ENCODE results near the gene STX1A. TPM values are rescaled to one million over a fixed set of nuclear protein-coding genes. Genes with fewer than 3 reads are reported as not detected.
A peak's percentile ranks its signal among the peaks of the same experiment; 100 is the strongest.
"Not testable (repeated sequence)": the region's sequence is repeated elsewhere in the genome, so short reads cannot be mapped to it uniquely, and the experiment has no call there.

The STX1A gene
- total and polyA plus RNA-seq, 2 of the 13 experiments (the other 11 are each of a cell fraction or from before 2014, with no cell fraction given), result 6.1 to 12.2 TPM

GRCh38 chr7:73715648-73716317, 3.7 kb downstream of the STX1A start (continued):
- no peak for TF ChIP-seq NFYC (CRISPR knock-in tag; IDR thresholded peaks at IDR 0.05)
- TF ChIP-seq MEIS1 (CRISPR knock-in tag; IDR thresholded peaks at IDR 0.05; ENCODE audit: borderline replicate concordance), result no peak
- peak; percentile 78 for TF ChIP-seq POGK (CRISPR knock-in tag; conservative IDR thresholded peaks at IDR 0.05)
- peak; percentile 29; the same call in 1 of the 2 replicates for TF ChIP-seq YEATS2 (CRISPR knock-in tag; IDR thresholded peaks at IDR 0.05; ENCODE audit: borderline replicate concordance)
- TF ChIP-seq KDM6A (CRISPR knock-in tag; IDR thresholded peaks at IDR 0.05; ENCODE audit: low read depth), result peak; percentile 82; the same call in 1 of the 2 replicates
- TF ChIP-seq IKZF5 (CRISPR knock-in tag; IDR thresholded peaks at IDR 0.05), result peak; percentile 94
- TF ChIP-seq RXRA (CRISPR knock-in tag; IDR thresholded peaks at IDR 0.05), result peak; percentile 90
- TF ChIP-seq HDAC1 (CRISPR knock-in tag; IDR thresholded peaks at IDR 0.05), result peak; percentile 54

GRCh38 chr7:73713319-73713718, 6.2 kb downstream of the STX1A start:
- H3K4me2 ChIP-seq (ENCODE audit: low read depth, low read length); H2AFZ ChIP-seq (ENCODE audit: low read length); FAIRE-seq; BruUV-seq (replicated peaks); H3K27me3 ChIP-seq (ENCODE audit: control insufficient read depth in 1 of 2, insufficient read depth in 2 of 2, low read length in 2 of 2); H3K27ac ChIP-seq (ENCODE audit: extremely low read length, insufficient read depth, low read length); H3K9me3 ChIP-seq (ENCODE audit: low read length); ATAC-seq; intact Hi-C loops (cut with micrococcal nuclease; ENCODE audit: unreplicated experiment); H3K79me2 ChIP-seq (ENCODE audit: insufficient read depth, low read length); H3K9ac ChIP-seq (ENCODE audit: insufficient read depth, low read depth, low read length); H3K36me3 ChIP-seq (replicated peaks in 1 of 2; ENCODE audit: control insufficient read depth in 1 of 2, insufficient read depth in 2 of 2, low read length in 2 of 2); H4K20me1 ChIP-seq (ENCODE audit: insufficient read depth, low read length); in situ Hi-C loops (cut with HindIII; ENCODE audit: extremely low pct_ligation_motif_present, low pct_unique_long_range_greater_than_20kb); H3K4me3 ChIP-seq (replicated peaks in 1 of 3; ENCODE audit: insufficient read depth in 1 of 3, low read depth in 2 of 3, low read length in 3 of 3); POLR2A ChIA-PET; DNase-seq (ENCODE audit: low spot score); CTCF ChIA-PET (ENCODE audit: low intra/inter-chr PET ratio, low total read pairs): not testable (repeated sequence)
- 93% methylated on average over 4 of the region's 6 CpGs for WGBS (ENCODE audit: low lambda C conversion rate)
- TF ChIP-seq ZNF121 (CRISPR knock-in tag; IDR thresholded peaks at IDR 0.05), result peak; percentile 32; the same call in 1 of the 2 replicates
- peaks cover 32% of the 10 kb centered on the region for H3K4me1 ChIP-seq (ENCODE audit: insufficient read depth, low read length)
